GM18868 (cell line): ENCODE data around the gene MGP.

ENCODE experiments used
- ATAC-seq: cut with Tn5 transposase; IDR thresholded peaks from one replicate; pipeline ENCODE4 v1.9.1; 2021; ENCODE audit warnings: mild to moderate bottlenecking, moderate library complexity; ENCODE audit not compliant: unreplicated experiment

Gene MGP

GRCh38 chr12:14885718-14886221, at the start of gene MGP:
TSS of gene MGP (minus strand) at chr12:14885854. CDS start at chr12:14885791, 63 bp downstream.
- no peak for ATAC-seq

DNA sequence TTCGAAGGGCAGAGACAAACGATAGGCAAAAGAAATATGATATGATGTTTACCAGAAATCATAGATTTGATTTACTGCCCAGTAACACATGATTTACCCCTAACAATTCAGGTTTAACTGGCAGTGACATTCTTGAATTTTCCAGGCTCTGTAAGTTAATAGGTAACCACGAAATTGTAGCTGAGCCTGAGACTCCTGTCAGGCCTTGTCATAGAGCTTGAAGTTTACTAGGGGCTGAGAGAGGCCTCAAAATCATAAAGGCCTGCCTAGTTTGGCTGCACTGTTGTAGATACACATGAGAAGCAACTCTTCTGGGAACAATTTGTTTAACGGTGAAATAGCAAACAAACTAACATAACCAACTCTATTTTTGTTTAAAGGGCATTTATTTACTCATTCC, 49.4 kb upstream of the MGP start:
- no peak for ATAC-seq

DNA sequence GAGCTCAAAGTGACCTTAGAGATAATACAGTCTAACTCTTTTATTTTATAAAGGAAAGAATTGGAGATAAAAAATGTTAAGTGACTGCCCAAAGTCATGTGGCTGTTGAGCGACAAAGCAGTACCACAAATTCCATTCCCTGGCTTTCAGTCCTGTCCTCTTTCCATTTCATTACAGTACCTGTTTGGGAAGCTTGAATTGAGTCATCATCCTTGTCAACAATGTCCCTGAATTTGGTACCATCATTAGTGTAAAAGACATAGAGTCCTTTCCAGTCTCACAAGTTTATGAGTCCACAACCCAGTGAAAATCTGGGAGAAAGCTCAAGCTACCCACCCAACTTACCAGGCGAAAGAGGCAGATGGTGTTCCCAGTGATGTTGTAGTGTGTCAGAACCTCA, 48.9 kb upstream of the MGP start:
- no peak for ATAC-seq

- ATAC-seq = no peak
Observed at GRCh38 chr12:14931791-14932560, 46.3 kb upstream of the MGP start.

- ATAC-seq = no peak
Observed at GRCh38 chr12:14931359-14931758, 45.7 kb upstream of the MGP start.

DNA sequence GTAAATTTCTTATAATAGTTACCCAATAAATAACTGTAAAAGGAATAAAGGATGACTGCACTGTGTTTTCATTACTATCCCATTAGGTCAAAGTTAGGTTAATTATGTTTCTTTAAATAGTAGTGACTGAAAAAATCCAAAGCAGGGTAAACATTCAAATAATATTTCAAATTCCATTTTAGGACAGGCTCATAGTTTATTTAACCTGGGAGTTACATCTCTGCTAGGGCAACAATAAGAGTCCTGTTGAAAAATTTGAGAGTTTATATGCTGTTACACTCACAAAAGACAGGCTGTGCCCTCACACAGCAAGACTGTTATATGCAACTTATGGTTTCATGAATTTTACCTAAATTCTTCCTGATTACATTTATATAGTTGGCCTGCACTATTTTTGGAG, 44.6 kb upstream of the MGP start:
- ATAC-seq = no peak

DNA sequence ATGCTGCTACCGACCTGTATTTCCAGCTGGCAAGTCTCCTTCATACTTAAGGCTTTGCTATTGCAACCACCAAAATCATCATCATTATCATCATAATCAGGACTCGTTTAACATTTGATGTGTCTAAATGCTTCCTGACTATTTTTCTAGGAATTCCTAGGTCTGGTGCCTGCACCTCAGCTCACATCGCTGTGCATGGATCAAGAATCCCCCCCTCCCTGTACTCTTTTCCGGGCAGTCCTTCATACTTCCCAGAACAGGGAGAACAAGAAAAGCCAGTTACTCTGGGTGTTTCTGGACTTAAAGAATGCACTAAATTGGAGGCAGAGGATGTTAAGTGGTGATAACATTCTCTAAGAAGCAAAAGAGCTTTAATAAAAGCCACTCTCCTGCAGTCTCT, 43.3 kb upstream of the MGP start:
- ATAC-seq = no peak

GRCh38 chr12:14927267-14927666, 41.6 kb upstream of the MGP start:
- no peak for ATAC-seq

GRCh38 chr12:14924541-14924940, 38.9 kb upstream of the MGP start:
- ATAC-seq = no peak

DNA sequence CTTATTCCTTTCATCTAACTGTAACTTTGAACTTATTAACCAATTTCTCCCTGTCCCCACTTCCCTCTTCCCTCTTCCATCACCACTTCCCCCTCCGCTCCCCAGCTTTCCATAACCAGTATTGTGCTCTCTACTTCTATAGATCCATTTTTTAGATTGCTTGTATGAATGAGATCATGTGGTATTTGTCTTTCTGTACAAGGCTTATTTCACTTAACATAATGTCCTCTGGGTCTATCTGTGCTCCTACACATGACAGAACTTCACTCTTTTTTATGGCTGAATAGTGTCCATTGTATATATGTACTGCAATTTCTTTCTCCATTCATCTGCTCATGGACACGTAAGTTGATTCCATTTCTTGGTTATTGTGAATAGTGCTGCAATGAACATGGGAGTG, 38.3 kb upstream of the MGP start:
- no peak for ATAC-seq

DNA sequence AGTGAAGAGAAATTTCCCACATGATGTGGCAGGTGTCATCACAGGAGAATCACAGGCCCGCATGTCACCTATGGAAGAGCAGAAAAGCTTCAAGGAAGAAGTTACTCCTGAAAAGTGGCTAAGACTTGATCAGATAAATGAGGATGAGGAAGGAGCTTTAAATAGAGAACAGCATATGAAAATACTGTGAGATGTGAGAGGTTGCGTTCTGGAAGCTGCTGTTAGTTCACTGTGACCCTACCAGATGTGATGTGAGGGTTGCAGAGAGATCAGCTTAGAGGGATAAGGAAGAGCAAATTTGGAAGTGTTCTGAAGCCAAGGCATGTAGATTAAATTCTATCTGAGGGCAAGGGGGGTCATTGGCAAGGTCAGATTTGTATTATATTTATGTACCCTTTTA, 35.6 kb upstream of the MGP start:
- ATAC-seq = no peak

DNA sequence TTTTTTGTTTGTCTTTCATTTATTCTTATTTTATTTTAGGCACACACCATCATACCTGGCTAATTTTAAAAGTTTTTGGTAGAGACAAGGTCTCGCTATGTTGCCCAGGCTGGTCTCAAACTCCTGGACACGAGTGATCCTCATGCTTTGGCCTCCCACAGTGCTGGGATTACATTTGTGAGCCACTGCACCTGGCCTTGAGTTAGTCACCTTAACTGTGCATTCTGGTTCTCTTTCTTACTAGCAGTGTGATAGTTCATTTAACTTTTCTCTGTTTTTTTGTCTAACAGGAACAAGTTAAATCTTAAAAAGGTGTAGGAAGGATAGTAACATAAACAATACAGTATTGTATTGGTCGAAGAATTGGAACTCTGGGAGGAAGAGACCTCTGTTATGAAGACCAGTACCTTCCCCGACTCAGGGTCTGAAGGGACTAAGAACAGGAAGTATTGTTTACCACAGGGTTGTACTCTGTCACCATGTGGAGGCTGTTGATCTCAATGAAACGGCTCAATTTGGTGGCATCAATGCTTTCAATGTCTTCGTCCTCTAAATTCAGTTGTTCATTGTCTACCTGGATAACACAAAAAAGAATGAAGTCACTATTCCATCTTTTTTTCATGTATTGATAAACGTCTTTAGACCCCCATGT, 34.9 kb upstream of the MGP start:
- ATAC-seq = no peak

- no peak for ATAC-seq
Observed at GRCh38 chr12:14919455-14919854, 33.8 kb upstream of the MGP start.

GRCh38 chr12:14915736-14916135, 30.1 kb upstream of the MGP start:
- ATAC-seq = no peak

- ATAC-seq = no peak
Observed at GRCh38 chr12:14913381-14913781, 27.7 kb upstream of the MGP start.

DNA sequence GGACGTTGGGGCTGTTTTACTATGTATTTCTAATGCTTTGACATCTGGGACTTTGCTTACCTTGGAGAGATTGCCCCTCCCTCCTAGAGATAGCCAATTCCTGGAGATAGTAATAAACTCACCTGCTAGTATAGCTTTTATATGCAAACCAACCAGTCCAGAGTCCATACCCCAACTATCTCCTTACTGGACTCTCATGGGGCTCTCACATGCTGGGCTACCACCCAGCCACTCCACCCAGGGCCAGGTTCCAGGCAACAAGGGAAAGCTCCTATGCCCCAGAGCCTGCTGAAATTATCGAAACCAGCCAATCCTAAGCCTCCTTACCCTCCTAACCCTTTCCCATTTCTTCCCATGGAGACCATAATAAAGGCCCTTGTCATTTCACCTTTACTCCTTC, 25.5 kb upstream of the MGP start:
- no peak for ATAC-seq

GRCh38 chr12:14910090-14910915, 24.6 kb upstream of the MGP start:
- no peak for ATAC-seq

- no peak for ATAC-seq
Observed at GRCh38 chr12:14907953-14908352, 22.3 kb upstream of the MGP start.

- ATAC-seq = no peak
Observed at GRCh38 chr12:14906114-14906513, 20.5 kb upstream of the MGP start.

- ATAC-seq = no peak
Observed at GRCh38 chr12:14905269-14906004, 19.8 kb upstream of the MGP start.

DNA sequence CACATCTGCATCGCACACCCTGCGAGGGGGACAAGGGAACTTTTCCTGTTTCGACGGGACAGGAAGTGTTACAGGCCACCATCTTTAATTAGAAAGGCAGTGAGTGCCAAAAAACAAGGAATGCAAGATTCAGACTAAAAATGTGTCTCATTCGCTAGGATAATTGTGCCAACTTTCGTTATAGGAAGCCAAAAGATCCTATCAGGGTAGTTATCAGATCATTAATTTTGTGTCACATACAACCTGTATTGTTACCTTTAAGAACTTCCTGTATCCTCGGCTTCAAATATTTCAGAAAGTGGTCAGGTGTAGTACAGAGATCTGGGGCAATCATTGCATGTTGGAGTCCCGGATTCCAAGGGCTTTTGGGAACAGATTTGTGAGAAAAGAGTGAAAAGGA, 19.2 kb upstream of the MGP start:
- no peak for ATAC-seq
